ENCODE results near the gene PIP4K2B.
A peak's percentile ranks its signal among the peaks of the same experiment; 100 is the strongest.

The PIP4K2B gene

GRCh38 chr17:38743556-38744171 is 55.7 kb downstream of the PIP4K2B start:
- DNase-seq = no peak

GRCh38 chr17:38742411-38743308 is 56.7 kb downstream of the PIP4K2B start:
- peak; percentile 57 for DNase-seq

GRCh38 chr17:38741921-38742410 is 57.4 kb downstream of the PIP4K2B start:
- no peak for DNase-seq

GRCh38 chr17:38741461-38741860 is 57.9 kb downstream of the PIP4K2B start:
- DNase-seq = no peak

GRCh38 chr17:38740806-38741205 is 58.5 kb downstream of the PIP4K2B start:
- no peak for DNase-seq

- DNase-seq = no peak
These were observed 59.3 kb downstream of the PIP4K2B start for GRCh38 chr17:38740044-38740443.

- DNase-seq = no peak
These were observed 60.1 kb downstream of the PIP4K2B start for GRCh38 chr17:38739305-38739704.

GRCh38 chr17:38738686-38739085 is 60.7 kb downstream of the PIP4K2B start:
- no peak for DNase-seq

GRCh38 chr17:38738007-38738662 is 61.2 kb downstream of the PIP4K2B start:
- no peak for DNase-seq

- peak; percentile 75 for DNase-seq
These were observed 64.0 kb downstream of the PIP4K2B start for GRCh38 chr17:38735161-38735997.

- no peak for DNase-seq
These were observed 65.1 kb downstream of the PIP4K2B start for GRCh38 chr17:38733982-38734973.

GRCh38 chr17:38733282-38733981 is 65.9 kb downstream of the PIP4K2B start:
- DNase-seq = no peak

GRCh38 chr17:38732376-38733281 is 66.7 kb downstream of the PIP4K2B start:
- DNase-seq = no peak

- DNase-seq = no peak
These were observed 67.6 kb downstream of the PIP4K2B start for GRCh38 chr17:38731526-38732294.

GRCh38 chr17:38730526-38731379 is 68.6 kb downstream of the PIP4K2B start:
- DNase-seq = peak; percentile 63

- peak; percentile 85 for DNase-seq
These were observed 69.3 kb downstream of the PIP4K2B start, which contains the start of gene CISD3 for GRCh38 chr17:38729886-38730525. Gene CISD3 (plus strand): TSS chr17:38730341. CDS start chr17:38730359, 18 bp downstream.

- DNase-seq = no peak
These were observed 69.9 kb downstream of the PIP4K2B start for GRCh38 chr17:38729368-38729885.

Data from retina (tissue), 1 donor.